Peyer's patch (tissue), 4 donors: Measurements from ENCODE around the gene TMEM14C.

Experiments used
- CTCF ChIP-seq, 6 experiments: fragments of 450-650 bp in 4 of 6; fragments of 200-600 bp in 2 of 6; sonication (generic) in 1 of 6; IDR thresholded peaks; one replicate each; pipeline ENCODE4 v1.5.1; 2017 to 2019; ENCODE audit warnings: antibody characterized with exemption in 6 of 6, mild to moderate bottlenecking in 3 of 6, moderate library complexity in 1 of 6
- POLR2A ChIP-seq, 2 donors: fragments of 450-650 bp; IDR thresholded peaks; one replicate each; pipeline ENCODE4 v1.5.1; 2017; ENCODE audit warnings: antibody characterized with exemption in 2 of 2, mild to moderate bottlenecking in 2 of 2, moderate library complexity in 2 of 2

DNA sequence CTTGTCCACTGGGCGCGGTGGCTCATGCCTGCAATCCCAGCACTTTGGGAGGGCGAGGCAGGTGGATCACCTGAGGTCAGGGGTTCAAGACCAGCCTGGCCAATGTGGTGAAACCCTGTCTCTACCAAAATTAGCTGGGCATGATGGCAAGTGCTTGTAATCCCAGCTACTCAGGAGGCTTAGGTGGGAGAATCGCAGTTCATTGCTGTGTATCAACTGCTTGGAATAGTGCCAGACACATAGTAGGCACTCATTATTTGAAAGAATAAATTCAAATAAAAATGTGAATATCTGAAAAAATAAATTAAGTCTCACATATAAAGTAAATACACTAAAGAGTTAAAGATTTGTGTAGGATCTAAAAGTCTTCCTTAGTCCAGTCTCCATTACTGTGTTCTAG lies 26.2 kb upstream of the TMEM14C start:
- TF ChIP-seq CTCF (IDR thresholded peaks at IDR 0.05) (no peak), POLR2A (IDR thresholded peaks at IDR 0.05) (no peak)
